COLO668 (cell line): ENCODE measurements around the gene MYBPHL.
"Not testable (repeated sequence)": the region's sequence is repeated elsewhere in the genome, so short reads cannot be mapped to it uniquely, and the experiment has no call there.

ENCODE experiments used
- DNase-seq: peaks from one replicate; lab custom pipeline; 2025; ENCODE audit not compliant: unreplicated experiment; lab: John Stamatoyannopoulos, UW

MYBPHL gene

DNA sequence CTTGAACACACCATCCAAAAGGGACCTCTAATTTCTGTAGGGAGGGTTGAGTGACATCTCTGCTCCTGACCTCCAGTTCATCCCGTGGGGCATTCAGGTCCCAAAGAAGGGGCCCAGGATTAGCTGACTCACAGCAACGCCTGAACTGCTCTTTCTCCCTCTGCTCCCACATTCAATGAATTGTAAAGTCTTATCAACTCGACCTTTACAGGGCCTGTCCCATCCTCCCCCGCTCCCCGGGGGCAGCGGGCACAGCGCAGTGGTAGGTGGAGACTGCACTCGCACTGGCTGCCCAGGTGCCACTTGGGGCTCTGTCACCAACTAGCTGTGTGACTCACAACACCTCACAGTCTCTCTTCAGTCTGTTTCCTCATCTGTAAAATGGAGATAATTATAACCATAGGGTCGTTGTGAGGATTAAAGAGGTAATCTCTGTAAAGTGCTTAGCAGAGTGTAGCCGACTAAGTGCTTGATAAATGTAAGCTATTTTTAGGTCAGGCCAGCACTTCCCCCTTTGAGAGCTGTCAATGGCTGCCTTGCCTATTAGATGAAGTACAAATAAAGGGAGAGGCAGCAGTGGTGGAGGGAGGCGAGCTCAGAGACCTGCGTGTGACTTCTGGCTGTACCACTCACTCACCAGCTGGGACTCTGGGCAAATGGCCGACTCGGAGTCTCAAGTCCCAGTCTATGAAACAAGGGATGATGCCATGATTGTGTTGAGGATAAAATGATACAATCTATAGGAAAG is 637 bp upstream of the MYBPHL start:
- DNase-seq = peak; percentile 38

DNA sequence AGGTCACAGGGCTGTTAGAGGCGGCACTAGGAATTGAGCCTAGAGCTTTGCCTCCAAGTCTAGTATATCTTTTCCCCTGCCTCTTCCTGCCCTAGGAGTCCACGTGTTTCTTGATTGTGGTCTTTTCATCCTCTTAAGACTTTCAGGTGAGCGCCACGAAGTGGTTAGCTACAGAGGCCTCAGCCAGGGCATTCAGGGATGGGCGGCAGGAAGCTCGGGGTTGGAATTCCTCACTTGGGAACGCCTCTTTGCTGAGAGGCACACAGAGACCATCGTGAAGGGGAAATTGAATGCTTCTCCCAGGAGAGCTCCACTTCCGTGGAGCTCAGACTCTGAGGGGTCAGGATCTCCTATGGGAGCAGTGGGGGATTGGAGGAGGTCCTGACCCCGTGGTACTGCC is 820 bp downstream of the MYBPHL start:
- not testable (repeated sequence) for DNase-seq

DNA sequence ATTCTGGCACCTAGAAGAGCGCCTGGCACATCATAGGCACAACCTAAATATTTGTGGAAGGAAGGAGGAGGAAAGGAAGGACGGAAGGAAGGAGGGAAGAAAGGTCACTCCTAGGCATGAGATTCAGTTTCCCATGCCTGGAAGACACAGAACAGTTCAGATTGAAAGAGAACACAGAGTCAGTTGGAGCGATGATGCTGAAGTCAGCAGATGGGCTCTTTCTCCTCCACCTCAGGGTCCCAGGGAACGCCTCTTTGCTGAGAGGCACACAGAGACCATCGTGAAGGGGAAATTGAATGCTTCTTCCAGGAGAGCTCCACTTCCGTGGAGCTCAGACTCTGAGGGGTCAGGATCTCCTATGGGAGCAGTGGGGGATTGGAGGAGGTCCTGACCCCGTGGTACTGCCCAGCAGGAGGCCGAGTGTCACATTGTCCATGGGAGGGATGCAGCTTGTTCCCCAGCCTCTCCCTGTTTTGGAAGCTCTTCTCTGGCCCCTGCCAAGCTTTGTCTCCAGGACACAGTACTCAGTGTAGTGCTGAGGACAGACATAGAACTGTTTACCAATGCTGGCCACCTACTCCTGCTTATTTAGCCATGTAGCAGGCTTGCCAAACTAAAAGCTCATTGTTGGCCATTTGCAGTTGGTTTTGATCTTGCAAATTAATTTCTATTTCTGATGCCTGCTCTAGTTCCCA is 2.4 kb downstream of the MYBPHL start:
- no peak for DNase-seq

DNA sequence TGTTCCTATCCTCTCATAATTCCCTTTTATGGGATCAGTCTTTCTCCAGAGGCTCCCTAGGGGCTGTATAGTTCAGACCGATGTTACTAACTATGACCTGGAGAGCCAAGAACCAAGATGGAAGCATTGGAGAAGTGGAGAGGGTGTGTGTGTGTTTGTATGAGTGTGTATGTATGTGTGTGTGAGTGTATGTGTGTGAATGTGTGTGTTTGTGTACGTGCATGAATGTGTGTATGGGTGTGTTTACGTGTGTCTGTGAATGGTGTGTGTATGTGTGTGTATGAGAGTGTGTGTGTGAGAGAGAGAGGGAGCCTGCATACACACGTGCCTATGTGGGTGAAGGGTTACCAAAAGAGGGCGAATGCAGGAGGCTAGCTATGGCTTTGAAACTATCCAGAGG is 4.9 kb downstream of the MYBPHL start:
- no peak for DNase-seq

DNA sequence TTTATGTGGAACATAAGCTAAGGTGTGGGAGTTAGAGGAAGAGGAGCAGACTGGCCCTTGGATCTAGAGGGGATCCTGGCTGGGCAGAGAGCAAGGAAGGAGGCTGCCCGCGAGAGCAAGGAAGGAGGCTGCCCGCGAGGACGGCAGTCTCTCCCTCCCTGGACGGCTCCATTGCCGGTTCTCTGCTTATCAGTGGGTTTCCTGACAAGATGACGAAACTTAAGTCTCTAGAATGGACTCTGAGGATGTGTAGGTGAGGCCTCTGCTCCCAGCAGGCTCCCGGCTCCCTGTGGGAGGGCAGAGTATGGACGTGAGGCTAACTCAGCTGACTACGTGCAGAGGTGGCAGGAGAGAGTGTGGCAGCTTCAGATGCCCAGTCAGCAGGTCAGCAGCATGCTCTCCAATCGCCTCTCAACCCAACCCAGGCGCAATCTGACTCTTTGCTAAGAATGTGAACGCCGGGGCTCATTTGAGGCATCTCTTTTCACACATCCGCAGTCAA is 6.1 kb downstream of the MYBPHL start:
- no peak for DNase-seq

DNA sequence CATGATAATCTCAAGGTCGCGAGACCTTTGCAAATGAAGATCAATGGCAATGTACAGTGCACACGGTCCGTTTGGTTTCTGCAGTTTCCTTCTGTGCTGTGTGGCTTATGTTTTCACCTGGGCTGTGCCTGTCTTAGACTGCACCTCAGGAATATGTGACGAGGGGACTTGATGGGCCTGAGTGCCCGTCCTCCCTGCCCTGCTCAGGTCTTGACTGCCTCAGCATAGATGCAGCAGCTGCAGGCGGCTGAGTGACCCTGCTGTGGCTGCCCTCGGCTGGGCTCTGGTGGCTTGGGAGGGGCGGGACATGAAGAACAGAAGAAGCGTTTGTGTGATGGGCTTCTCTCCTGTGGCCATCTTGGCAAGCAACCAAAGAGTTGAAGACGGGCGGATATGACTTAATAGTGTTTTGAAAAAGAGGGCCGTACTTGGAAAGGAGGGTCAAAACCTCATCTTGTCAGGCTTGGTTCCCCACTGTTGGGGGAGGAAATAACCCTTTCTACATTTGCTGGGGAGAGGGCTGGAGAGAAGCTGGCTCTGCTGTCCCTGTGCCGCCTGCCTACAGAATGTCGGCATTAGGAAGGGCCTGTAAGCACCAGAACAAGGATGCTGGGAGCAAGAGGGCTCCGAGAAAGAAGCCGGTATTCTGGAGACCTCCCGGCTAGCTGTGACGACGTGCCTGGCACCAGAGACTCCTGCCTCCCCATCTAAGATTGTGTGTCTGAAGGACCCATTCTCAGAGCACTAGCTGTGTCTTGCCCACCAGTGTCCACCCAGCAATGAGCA is 7.1 kb downstream of the MYBPHL start:
- DNase-seq = no peak

DNA sequence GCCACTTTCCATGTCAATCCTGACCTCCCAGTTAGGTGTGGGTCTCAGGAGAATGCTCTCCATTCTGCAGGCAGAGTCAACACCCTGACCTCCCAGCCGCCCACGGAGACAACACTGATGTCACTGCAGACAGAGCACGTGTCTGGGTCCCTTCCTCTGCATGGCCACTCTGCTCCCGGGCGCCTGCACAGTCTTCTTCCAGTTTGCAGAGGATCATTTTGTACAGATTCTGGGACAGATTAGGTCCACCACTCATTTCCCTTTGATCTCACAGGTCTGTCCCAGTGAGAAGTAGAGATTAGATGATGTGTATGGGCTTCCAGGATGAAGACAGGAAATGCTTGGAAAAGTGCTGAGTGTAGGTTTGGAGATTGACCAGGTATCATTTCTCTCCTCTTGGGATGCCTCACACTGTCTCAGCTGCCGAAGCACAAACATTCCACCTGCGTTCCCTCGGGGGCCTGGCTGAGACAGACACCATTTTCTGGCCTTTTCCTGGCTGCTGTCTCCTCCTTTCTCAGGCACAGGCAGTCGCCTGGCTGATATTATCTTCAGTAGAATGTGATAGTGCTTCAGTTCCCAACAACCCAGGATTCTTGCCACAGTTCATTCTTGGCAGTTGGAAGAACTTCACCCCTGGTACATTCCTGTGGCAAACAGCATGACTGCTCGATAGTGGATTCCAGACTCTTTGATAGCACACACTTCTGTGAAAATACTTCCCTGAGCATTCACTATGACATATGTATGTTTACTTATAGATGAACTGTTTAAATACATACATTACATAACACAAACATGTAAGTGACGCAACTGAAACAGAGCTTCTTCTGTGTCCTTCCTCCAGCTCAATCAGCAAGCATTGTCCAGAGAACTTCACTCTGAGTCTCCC is 7.9 kb downstream of the MYBPHL start:
- DNase-seq = no peak

DNA sequence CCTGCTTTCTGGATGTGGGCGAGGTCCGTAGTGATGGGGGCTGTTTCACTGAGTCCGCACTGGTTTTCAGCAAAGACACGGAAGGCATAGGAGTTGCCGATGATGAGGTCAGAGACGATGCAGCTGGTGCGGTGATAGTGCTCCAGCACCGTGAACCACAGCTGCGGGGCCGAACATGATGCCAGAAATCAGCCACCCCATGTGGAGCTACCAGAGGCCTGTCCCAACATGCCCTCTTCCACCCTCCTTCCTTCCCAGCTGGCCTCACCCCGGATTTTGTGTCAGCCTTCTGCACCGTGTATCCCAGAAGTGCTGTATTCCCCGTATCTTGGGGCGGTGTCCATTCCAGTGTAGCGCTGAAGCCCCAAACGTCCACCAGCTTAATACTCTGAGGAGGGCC is 10.0 kb downstream of the MYBPHL start:
- peak; percentile 47 for DNase-seq

DNA sequence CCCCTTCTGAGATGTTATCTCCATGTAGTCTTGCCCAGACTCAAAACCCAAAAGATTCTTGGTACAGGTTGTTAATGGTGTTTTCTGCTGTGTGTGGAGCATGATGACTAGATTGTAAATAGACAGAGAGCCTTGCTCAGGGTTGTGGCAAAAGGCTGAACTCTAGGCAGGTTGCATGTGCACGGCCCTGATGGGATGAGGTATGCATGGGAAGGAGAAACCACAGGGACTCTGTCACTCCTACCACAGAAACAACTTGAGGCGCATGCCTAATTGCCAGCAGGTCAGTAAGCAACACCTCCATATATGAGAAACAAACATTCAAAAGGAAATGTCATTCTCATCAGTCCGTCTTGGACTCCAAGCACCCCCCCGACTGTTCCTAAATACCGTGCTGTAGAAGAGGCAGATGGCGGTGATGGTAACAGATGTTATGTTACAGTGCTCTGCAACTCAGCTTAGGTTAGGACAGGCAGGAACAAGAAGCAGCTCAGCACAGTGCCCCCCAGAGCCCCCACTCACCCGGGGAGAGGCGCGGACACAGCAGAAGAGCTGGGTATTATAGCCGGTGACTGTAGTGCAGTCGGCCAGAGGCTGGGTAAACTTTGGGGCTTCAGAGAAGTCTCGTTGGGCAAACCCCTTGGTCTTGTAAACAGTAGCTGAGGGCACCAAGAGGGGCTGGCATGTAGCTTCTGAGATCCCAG is 10.9 kb downstream of the MYBPHL start:
- DNase-seq = no peak

DNA sequence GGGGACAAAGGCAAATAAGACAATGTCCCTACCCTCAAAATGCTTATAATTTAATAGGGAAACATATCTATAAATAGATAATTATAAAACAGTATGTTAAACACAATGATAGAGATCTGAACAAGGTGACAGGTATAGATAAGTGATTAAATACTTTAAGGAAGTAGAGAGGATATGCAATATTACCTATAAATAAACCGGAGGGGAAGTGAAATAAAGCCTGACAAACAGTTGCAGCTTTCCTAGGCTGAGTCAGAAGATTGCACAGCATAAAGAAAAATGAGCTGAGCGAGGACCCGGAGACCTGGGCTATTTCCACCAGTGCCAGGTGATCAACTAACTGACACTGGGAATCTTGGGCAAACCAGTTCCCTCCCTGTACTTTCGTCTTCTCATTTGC is 12.3 kb downstream of the MYBPHL start:
- DNase-seq = no peak

DNA sequence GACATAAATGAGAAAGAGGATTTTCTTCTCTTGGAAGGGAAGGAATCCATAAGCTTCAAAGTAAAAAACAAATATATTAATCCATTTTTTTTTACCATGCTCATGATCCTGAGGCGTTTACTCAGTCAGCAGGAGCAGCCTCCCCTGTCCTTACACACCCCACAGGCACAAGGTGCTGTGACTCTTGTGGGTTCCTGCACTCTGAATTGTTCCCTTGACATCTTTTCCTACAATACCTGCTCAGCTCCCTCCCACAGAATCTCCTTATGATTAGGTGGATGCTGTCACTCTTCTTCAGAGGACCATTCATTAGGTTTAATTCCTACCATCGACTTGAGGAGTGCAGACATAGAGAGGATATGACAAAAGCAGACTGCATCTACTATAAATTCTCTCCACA is 13.8 kb downstream of the MYBPHL start:
- no peak for DNase-seq

DNA sequence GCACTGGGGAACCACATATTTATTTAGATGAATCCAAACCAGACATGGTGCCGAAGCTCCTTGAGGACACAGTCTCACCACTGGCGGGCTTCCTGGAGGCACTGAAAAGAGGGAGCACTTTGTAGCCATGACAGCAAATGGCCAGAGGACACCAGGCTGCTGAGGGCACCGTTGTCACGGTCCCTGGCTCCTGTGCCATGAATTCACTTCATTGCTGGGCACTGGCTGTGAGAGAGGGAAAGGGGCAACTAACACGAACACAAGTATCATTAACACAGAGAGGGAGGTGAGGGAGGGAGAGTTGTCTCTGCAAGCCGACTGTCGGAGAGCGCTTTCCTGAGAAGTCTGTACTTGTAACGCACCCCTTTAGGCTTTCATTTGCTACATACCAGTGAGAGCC is 14.4 kb downstream of the MYBPHL start:
- no peak for DNase-seq

DNA sequence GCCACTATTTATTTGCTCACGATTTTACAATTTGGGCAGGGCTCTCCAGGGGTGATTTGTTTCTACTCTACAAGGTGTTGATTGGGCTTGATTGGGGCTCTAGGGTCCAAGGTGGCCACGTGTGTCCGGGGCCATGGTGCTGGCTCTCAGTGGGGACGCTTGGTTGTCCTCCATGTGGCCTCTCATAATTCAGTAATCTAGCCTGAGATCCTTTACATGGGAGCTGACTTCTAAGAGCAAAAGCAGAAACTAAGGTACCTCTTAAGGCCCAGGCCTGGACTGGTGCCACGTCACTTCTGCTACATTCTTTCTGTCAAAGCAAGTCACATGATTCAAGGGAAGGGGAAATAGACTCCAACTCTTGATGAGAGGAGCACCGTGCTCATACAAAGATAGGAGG is 15.8 kb downstream of the MYBPHL start:
- no peak for DNase-seq

DNA sequence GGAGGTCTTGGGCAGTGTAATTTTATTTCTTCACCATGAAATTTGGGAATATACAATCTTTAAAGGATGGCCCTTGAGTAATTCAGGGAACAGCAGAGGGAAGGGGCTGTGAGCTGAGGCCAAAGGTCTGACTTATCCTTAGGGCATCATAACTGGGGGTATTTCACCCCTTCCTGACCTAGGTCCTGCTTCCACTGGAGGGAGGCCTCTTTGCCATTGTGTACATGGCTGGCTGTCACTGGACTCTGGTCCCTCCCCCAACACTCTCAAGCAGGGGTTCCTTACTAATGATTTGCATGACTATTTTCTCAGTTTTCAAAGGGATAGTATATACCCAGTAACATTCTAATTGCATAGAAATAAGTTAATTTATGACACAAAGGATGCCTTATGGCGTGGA is 16.7 kb downstream of the MYBPHL start:
- DNase-seq = no peak

DNA sequence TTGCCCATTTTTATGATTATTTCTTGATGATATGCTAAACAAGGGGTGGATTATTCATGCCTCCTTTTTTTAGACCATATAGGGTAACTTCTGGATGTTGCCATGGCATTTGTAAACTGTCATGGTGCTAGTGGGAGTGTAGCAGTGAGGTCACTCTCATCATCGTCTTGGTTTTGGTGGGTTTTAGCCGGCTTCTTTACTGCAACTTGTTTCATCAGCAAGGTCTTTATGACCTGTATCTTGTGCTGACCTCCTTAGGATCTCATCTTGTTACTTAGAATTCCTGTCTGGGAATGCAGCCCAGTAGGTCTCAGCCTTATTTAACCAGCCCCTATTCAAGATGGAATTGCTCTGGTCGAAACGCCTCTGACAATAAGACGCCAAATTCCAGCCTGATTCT is 20.0 kb downstream of the MYBPHL start:
- DNase-seq = not testable (repeated sequence)

DNA sequence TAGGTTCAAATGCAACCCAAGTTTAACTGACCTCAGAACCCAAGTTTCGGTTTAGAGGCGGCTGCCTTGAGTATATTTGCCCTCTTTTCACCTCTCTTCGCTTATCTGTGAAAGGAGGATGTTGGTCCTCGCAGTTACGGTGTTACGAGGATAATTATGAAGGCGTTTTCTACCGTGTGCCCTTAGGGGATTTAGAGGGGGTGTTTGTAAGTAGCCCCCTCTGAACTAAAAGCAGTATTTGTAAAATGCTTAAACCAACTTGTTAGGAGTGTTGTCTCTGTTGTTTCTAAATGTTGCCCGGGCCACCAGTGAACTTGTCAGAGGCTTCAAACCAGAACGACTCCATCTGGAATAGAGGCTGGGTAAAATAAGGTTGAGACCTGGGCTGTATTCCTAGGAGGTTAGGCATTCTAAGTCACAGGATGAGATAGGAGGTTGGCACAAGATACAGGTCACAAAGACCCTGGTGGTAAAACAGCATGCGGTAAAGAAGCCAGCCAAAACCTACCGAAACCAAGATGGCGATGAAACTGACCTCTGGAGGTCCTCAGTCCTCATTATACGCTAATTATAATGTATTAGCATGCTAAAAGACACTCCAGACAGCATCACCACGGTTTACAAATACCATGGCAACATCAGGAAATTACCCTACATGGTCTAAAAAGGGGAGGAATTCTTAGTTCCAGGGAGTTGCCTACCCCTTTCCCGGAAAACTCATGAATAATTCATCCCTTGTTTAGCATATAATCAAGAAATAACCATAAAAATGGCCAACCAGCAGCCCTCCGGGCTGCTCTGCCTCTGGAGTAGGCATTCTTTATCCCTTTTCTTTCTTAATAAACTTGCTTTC is 22.8 kb downstream of the MYBPHL start:
- DNase-seq = no peak

DNA sequence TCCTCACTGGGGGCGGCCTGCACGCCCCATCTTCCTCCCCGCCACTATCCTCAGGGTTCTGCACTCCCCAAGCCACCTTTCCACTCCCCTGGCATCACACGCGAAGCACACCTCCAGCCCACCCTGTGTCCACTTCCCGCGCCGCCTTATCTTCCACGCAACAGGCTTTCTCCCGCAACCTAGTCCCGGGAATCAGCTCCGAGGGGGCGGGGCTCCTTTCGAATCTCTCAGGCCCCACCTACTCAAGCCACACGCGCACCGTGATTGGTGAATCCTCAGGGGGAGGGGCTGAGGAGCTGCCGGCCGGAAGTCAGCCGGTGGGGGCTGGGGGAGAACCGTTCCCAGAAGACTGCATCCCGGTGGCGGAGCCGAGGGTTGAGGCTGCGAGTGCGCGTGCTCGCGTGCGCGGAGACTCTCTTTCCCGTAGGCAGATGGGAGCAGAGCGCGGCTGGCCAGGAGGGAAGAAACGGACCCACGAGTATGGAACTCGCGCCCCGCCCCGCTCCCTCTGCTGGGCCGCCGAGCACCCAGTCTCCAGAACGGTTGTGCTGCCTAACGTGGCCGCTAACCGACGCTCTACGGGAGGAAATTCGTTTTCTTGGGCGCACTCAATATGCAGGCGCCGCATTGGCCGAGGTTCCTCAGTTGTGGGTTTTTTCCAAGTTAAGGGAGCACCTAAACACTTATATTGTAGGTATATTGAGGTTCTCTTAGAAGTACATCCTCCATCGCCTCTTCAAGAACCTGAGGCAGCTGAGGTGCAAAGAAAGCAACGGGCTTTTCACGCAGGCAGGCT is 23.7 kb downstream of the MYBPHL start, which contains the start of gene PSRC1:
PSRC1 (minus strand) TSS at position 194 of the 796 bp plus-strand sequence.
- DNase-seq = peak; percentile 98

DNA sequence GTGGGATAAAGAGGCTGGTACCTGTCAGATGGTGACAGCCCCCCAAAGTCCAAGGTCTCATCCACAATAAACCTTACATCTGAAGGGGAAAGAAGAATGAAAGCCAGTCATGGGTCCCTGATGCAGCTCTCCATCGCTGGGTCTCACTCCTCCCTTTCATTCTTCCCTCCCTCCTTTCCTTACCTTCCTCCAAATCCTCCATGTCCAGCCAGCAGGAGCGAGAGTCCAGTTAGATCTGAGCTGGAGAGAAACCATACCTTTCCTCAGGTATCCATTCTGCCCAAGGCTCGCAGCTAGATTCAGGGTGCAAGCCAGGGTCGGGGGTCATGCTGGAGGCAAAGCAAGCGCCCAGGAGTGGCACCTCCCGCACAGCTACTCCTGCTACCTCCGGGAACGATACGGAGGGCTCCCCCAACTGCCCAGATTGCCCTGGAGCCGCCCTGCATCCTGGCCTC is 24.3 kb downstream of the MYBPHL start:
- no peak for DNase-seq
